ENCODE data around the gene PSAT1.

Gene PSAT1

DNA sequence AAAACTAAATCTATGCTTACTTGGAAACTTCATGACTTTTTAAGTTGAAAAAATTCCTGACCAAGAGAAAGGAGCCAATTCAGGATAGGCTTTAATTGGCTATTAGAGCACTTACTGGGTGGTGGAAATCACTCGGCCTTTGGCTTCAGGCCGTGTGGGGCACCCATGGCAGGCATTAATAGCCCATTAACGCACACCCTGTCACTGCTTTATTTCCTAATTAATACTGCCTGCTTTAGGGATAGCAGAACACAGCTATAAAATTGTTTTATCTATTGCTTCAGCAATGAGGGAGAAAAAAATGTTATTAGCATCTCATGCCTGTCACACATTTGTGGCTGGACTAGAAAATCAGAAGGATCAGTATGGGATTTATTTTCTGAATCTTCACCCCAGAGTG is 58.1 kb downstream of the PSAT1 start:
- Histone ChIP-seq H3K36me3 (ENCODE audit: insufficient read depth, low read length) (no peaks in the 10 kb centered on the region), H3K9ac (ENCODE audit: low read depth, low read length, poor library complexity, severe bottlenecking) (no peak overlapping the region), H3K27me3 (ENCODE audit: insufficient read depth, low read length, poor library complexity, severe bottlenecking) (no peaks in the 10 kb centered on the region), H3K79me2 (ENCODE audit: insufficient read depth, low read length) (no peaks in the 10 kb centered on the region), H3K9me3 (ENCODE audit: insufficient read depth, low read depth, low read length) (no peaks in the 10 kb centered on the region), H4K20me1 (ENCODE audit: insufficient read depth, low read length, poor library complexity, severe bottlenecking) (no peaks in the 10 kb centered on the region), H3K4me1 (ENCODE audit: insufficient read depth, low read length, poor library complexity, severe bottlenecking) (peaks cover 7% of the 10 kb centered on the region), H3K4me3 (ENCODE audit: low read length, poor library complexity, severe bottlenecking) (no peak overlapping the region), H2AFZ (ENCODE audit: low read length) (no peak overlapping the region), H3K9me2 (replicated peaks; ENCODE audit: low read depth, low read length) (no peaks in the 10 kb centered on the region), H3K4me2 (ENCODE audit: low read depth, low read length, poor library complexity, severe bottlenecking) (no peak overlapping the region), H3F3A (ENCODE audit: low read depth) (no peaks in the 10 kb centered on the region)
- TF ChIP-seq, protein P1, sequence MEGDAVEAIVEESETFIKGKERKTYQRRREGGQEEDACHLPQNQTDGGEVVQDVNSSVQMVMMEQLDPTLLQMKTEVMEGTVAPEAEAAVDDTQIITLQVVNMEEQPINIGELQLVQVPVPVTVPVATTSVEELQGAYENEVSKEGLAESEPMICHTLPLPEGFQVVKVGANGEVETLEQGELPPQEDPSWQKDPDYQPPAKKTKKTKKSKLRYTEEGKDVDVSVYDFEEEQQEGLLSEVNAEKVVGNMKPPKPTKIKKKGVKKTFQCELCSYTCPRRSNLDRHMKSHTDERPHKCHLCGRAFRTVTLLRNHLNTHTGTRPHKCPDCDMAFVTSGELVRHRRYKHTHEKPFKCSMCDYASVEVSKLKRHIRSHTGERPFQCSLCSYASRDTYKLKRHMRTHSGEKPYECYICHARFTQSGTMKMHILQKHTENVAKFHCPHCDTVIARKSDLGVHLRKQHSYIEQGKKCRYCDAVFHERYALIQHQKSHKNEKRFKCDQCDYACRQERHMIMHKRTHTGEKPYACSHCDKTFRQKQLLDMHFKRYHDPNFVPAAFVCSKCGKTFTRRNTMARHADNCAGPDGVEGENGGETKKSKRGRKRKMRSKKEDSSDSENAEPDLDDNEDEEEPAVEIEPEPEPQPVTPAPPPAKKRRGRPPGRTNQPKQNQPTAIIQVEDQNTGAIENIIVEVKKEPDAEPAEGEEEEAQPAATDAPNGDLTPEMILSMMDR (conservative IDR thresholded peaks at IDR 0.05; ENCODE audit: low read length) = no peak
- TF ChIP-seq EZH2phosphoT487 (IDR thresholded peaks at IDR 0.05; ENCODE audit: borderline replicate concordance) = no peak

DNA sequence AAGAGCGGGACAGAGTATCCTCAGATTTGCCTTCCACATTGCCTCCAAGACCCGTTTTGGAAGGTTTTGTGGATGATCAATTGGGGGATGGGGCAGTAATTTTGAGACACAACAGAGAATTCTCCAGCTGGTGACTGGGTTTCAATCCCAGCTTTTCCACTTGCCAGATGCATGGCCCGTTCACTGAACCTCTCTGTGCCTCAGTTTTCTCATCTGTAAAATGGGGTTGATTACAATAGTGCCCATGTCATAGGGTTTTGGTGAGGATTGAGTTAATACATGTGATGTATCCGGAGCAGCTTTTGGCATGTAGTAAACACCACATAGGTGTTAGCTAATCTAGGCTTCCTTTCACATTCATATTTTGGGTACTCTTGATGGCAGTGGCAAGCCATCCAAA is 59.7 kb downstream of the PSAT1 start:
- Histone ChIP-seq H3F3A (ENCODE audit: low read depth) (no peaks in the 10 kb centered on the region), H3K4me2 (ENCODE audit: low read depth, low read length, poor library complexity, severe bottlenecking) (no peak overlapping the region), H3K36me3 (ENCODE audit: insufficient read depth, low read length) (no peaks in the 10 kb centered on the region), H3K9ac (ENCODE audit: low read depth, low read length, poor library complexity, severe bottlenecking) (no peak overlapping the region), H4K20me1 (ENCODE audit: insufficient read depth, low read length, poor library complexity, severe bottlenecking) (no peaks in the 10 kb centered on the region), H2AFZ (ENCODE audit: low read length) (no peak overlapping the region), H3K79me2 (ENCODE audit: insufficient read depth, low read length) (no peaks in the 10 kb centered on the region), H3K27me3 (ENCODE audit: insufficient read depth, low read length, poor library complexity, severe bottlenecking) (no peaks in the 10 kb centered on the region), H3K9me3 (ENCODE audit: insufficient read depth, low read depth, low read length) (no peaks in the 10 kb centered on the region), H3K9me2 (replicated peaks; ENCODE audit: low read depth, low read length) (no peaks in the 10 kb centered on the region), H3K4me3 (ENCODE audit: low read length, poor library complexity, severe bottlenecking) (no peak overlapping the region), H3K4me1 (ENCODE audit: insufficient read depth, low read length, poor library complexity, severe bottlenecking) (peaks cover 5% of the 10 kb centered on the region)
- TF ChIP-seq, protein P1 (conservative IDR thresholded peaks at IDR 0.05; ENCODE audit: low read length) = no peak
- TF ChIP-seq EZH2phosphoT487 (IDR thresholded peaks at IDR 0.05; ENCODE audit: borderline replicate concordance) = no peak

GRCh38 chr9:78357165-78357873 is 60.4 kb downstream of the PSAT1 start:
- Histone ChIP-seq H3F3A (ENCODE audit: low read depth) (no peaks in the 10 kb centered on the region), H2AFZ (ENCODE audit: low read length) (no peak overlapping the region), H3K9ac (ENCODE audit: low read depth, low read length, poor library complexity, severe bottlenecking) (no peak overlapping the region)

More at GRCh38 chr9:78357165-78357873, 60.4 kb downstream of the PSAT1 start:
- Histone ChIP-seq H3K9me3 (ENCODE audit: insufficient read depth, low read depth, low read length) (no peaks in the 10 kb centered on the region), H3K4me2 (ENCODE audit: low read depth, low read length, poor library complexity, severe bottlenecking) (no peak overlapping the region), H3K27me3 (ENCODE audit: insufficient read depth, low read length, poor library complexity, severe bottlenecking) (no peaks in the 10 kb centered on the region), H3K9me2 (replicated peaks; ENCODE audit: low read depth, low read length) (no peaks in the 10 kb centered on the region), H4K20me1 (ENCODE audit: insufficient read depth, low read length, poor library complexity, severe bottlenecking) (no peaks in the 10 kb centered on the region), H3K36me3 (ENCODE audit: insufficient read depth, low read length) (no peaks in the 10 kb centered on the region), H3K79me2 (ENCODE audit: insufficient read depth, low read length) (no peaks in the 10 kb centered on the region), H3K4me3 (ENCODE audit: low read length, poor library complexity, severe bottlenecking) (no peak overlapping the region), H3K4me1 (ENCODE audit: insufficient read depth, low read length, poor library complexity, severe bottlenecking) (no peaks in the 10 kb centered on the region)
- TF ChIP-seq, protein P1 (conservative IDR thresholded peaks at IDR 0.05; ENCODE audit: low read length) = no peak
- no peak for TF ChIP-seq EZH2phosphoT487 (IDR thresholded peaks at IDR 0.05; ENCODE audit: borderline replicate concordance)
